Trophoblast cell (in vitro differentiated cells and primary cell): ENCODE data around the gene LONP2.

Source experiments
- DNase-seq, 2 donors: peaks; one replicate each; pipeline ENCODE4 v3.0.0-alpha.2; 2016
- H2AFZ ChIP-seq: 2 replicates; pipeline ENCODE4 v1.6.1; 2013; ENCODE audit warnings: low read length, moderate library complexity, mild to moderate bottlenecking; ENCODE audit not compliant: insufficient read depth, poor library complexity
- H2AK5ac ChIP-seq: 2 replicates; pipeline ENCODE4 v1.6.1; 2013; ENCODE audit warnings: mild to moderate bottlenecking, low read length
- H2BK120ac ChIP-seq: 2 replicates; pipeline ENCODE4 v1.6.1; 2013; ENCODE audit warnings: low read length, mild to moderate bottlenecking, moderate library complexity; ENCODE audit not compliant: insufficient read depth, poor library complexity
- H2BK12ac ChIP-seq: 2 replicates; pipeline ENCODE4 v1.6.1; 2013; ENCODE audit warnings: mild to moderate bottlenecking, low read length, moderate library complexity
- H2BK5ac ChIP-seq: 2 replicates; pipeline ENCODE4 v1.6.1; 2013; ENCODE audit warnings: low read length, low read depth, moderate library complexity, mild to moderate bottlenecking; ENCODE audit not compliant: poor library complexity
- H3K14ac ChIP-seq: 2 replicates; pipeline ENCODE4 v1.6.1; 2013; ENCODE audit warnings: mild to moderate bottlenecking, low read length
- H3K18ac ChIP-seq: 2 replicates; pipeline ENCODE4 v1.6.1; 2013; ENCODE audit warnings: mild to moderate bottlenecking, low read length
- H3K23ac ChIP-seq: 2 replicates; pipeline ENCODE4 v1.6.1; 2013; ENCODE audit warnings: low read length
- H3K27ac ChIP-seq: 2 replicates; pipeline ENCODE4 v1.5.1; 2013; ENCODE audit warnings: low read depth, mild to moderate bottlenecking, inconsistent platforms, low read length, moderate library complexity
- H3K27me3 ChIP-seq: 2 replicates; pipeline ENCODE4 v1.6.1; 2013; ENCODE audit warnings: inconsistent platforms, mild to moderate bottlenecking, low read length, moderate library complexity; ENCODE audit not compliant: insufficient read depth
- H3K36me3 ChIP-seq, 2 experiments: 1 replicate in 1 of 2; 2 replicates in 1 of 2; pipeline ENCODE4 v1.6.1; 2013; ENCODE audit warnings: low read length in 2 of 2, mild to moderate bottlenecking in 2 of 2, moderate library complexity in 1 of 2; ENCODE audit not compliant: insufficient read depth in 2 of 2, control insufficient read depth in 1 of 2
- H3K4ac ChIP-seq: 2 replicates; pipeline ENCODE4 v1.6.1; 2013; ENCODE audit warnings: low read depth, mild to moderate bottlenecking, low read length, moderate library complexity
- H3K4me1 ChIP-seq, 2 experiments: 1 replicate in 1 of 2; 2 replicates in 1 of 2; pipeline ENCODE4 v1.6.1; 2013; ENCODE audit warnings: low read length in 2 of 2, mild to moderate bottlenecking in 2 of 2, moderate library complexity in 1 of 2; ENCODE audit not compliant: insufficient read depth in 2 of 2, control insufficient read depth in 1 of 2
- H3K4me2 ChIP-seq: 2 replicates; pipeline ENCODE4 v1.6.1; 2013; ENCODE audit warnings: inconsistent platforms, mild to moderate bottlenecking, low read length, moderate library complexity
- H3K4me3 ChIP-seq: 2 replicates; pipeline ENCODE4 v1.5.1; 2013; ENCODE audit warnings: mild to moderate bottlenecking, low read depth, low read length, inconsistent platforms
- H3K79me1 ChIP-seq: one replicate; pipeline ENCODE4 v1.6.1; 2013; ENCODE audit warnings: low read length
- H3K79me2 ChIP-seq: 2 replicates; pipeline ENCODE4 v1.6.1; 2013; ENCODE audit warnings: low read length, mild to moderate bottlenecking; ENCODE audit not compliant: control insufficient read depth, insufficient read depth, poor library complexity
- H3K9ac ChIP-seq: 2 replicates; pipeline ENCODE4 v1.6.1; 2013; ENCODE audit warnings: mild to moderate bottlenecking, low read length
- H3K9me3 ChIP-seq: 2 replicates; pipeline ENCODE4 v1.6.1; 2013; ENCODE audit warnings: low read depth, mild to moderate bottlenecking, control low read depth, inconsistent platforms, low read length; ENCODE audit not compliant: insufficient read depth
- H4K12ac ChIP-seq: 2 replicates; pipeline ENCODE4 v1.6.1; 2013; ENCODE audit warnings: low read depth, mild to moderate bottlenecking, low read length, moderate library complexity
- H4K8ac ChIP-seq: 2 replicates; pipeline ENCODE4 v1.6.1; 2013; ENCODE audit warnings: low read depth, mild to moderate bottlenecking, low read length, moderate library complexity
- H4K91ac ChIP-seq: one replicate; pipeline ENCODE4 v1.6.1; 2013; ENCODE audit warnings: low read depth, mild to moderate bottlenecking, low read length, moderate library complexity
- WGBS: extraction: QIAGEN DNeasy Blood & Tissue Kit; methylation state at CpG from one replicate; pipeline ENCODE4 v1.1.7; 2013; ENCODE audit warnings: missing lambda C conversion rate; ENCODE audit not compliant: insufficient read length, insufficient coverage; ENCODE audit errors: extremely low coverage; 5-methylcytosine and 5-hydroxymethylcytosine counted together

LONP2 gene

DNA sequence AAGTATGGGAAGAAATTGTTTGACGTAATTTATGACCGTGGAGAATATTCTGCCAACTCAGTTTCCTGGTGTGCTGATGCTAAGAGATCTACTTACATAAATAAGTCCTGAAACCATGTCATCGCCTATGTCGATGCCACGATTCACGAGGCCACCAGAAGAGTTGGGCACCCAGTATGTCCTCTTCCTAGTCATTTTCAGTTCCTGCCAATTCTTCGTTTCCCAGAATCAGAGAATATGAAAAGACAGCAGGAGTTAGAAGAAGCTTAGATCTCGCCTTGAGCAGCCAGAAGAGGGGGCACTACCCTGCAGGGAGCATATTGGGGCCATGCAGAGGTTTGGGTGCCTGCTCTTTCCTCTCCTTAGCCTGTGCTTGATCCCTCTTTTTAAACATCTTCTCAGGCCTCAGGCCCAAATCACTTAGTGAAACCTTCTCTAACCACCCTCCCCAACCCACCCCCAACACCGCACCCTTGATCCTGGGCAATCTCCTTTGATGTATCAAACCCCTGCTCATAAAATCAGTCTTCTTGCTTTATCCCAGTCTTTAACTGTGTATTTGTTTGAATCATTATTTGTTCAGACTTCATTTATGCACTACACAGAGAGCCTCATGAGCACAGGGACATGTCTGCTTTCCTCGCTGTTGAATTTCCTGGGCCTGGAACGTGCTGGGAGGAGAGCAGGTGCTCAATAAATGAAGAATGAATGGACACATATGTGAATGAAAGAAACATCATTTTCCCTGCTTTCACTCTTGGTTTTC lies 12.2 kb upstream of the LONP2 start:
- H3K23ac ChIP-seq = no peak overlapping the region
- H2BK5ac ChIP-seq = no peak overlapping the region
- no peaks in the 10 kb centered on the region for H3K79me2 ChIP-seq
- H3K14ac ChIP-seq = no peak overlapping the region
- H2BK120ac ChIP-seq = no peak overlapping the region
- no peaks in the 10 kb centered on the region for H3K9me3 ChIP-seq
- H3K27ac ChIP-seq = no peak overlapping the region
- H2AFZ ChIP-seq = no peak overlapping the region
- no peaks in the 10 kb centered on the region for H3K36me3 ChIP-seq
- no peak overlapping the region for H4K12ac ChIP-seq
- H3K4me1 ChIP-seq = no peaks in the 10 kb centered on the region
- no peaks in the 10 kb centered on the region for H3K27me3 ChIP-seq
- no peak overlapping the region for H3K4me3 ChIP-seq
- H4K8ac ChIP-seq = no peak overlapping the region
- WGBS = 100% methylated on average over 1 of the region's 11 CpGs
- no peak overlapping the region for H3K4me2 ChIP-seq
- H2BK12ac ChIP-seq = no peak overlapping the region
- no peak overlapping the region for H3K18ac ChIP-seq
- no peak overlapping the region for H3K4ac ChIP-seq
- no peaks in the 10 kb centered on the region for H3K79me1 ChIP-seq
- H2AK5ac ChIP-seq = no peak overlapping the region
- peak in 1 of 2 donors; percentile 8 for DNase-seq
- H4K91ac ChIP-seq = no peak overlapping the region
- no peak overlapping the region for H3K9ac ChIP-seq

GRCh38 chr16:48232493-48233040 lies 11.5 kb upstream of the LONP2 start:
- Histone ChIP-seq H3K4me3 (no peak overlapping the region), H3K27ac (no peak overlapping the region), H4K91ac (no peak overlapping the region), H3K27me3 (no peaks in the 10 kb centered on the region), H2BK120ac (no peak overlapping the region), H3K4me2 (no peak overlapping the region), H2AFZ (no peak overlapping the region), H2BK12ac (no peak overlapping the region), H4K12ac (no peak overlapping the region), H3K79me2 (no peaks in the 10 kb centered on the region), H3K4ac (no peak overlapping the region), H2BK5ac (no peak overlapping the region), H4K8ac (no peak overlapping the region), H3K79me1 (no peaks in the 10 kb centered on the region), H3K9ac (no peak overlapping the region), H3K14ac (no peak overlapping the region), H3K9me3 (no peaks in the 10 kb centered on the region), H3K4me1 (no peaks in the 10 kb centered on the region), H3K18ac (no peak overlapping the region), H3K36me3 (no peaks in the 10 kb centered on the region), H2AK5ac (no peak overlapping the region), H3K23ac (no peak overlapping the region)
- DNase-seq = no peak
- no CpG with 5 or more reads among the region's 2 CpGs for WGBS

DNA sequence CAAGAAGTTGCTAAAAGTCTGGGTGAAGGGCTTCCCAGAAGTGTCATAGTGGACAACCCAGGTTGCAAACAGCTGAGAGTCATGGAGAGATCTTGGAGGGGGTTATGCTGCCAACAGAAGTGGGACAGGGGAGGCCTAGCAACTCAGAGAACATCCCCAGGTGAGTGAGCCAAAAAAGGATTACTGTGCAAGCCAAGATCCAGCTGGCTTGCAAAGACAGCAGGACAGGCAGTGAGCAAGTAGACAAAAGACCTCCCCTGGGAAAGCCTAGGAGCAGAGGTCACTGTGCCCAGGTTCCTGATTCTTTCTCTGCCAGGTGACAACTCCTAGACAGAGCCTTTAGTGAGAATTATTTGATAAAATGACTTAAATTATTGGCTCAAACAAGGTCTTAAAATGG lies 9.5 kb upstream of the LONP2 start:
- Histone ChIP-seq H3K23ac (no peak overlapping the region), H3K9me3 (no peaks in the 10 kb centered on the region), H3K4me1 (no peaks in the 10 kb centered on the region), H3K18ac (no peak overlapping the region), H2BK5ac (no peak overlapping the region), H4K12ac (no peak overlapping the region), H3K79me2 (no peaks in the 10 kb centered on the region), H3K79me1 (no peaks in the 10 kb centered on the region), H2BK120ac (no peak overlapping the region), H2AK5ac (no peak overlapping the region), H3K36me3 (no peaks in the 10 kb centered on the region), H4K91ac (no peak overlapping the region), H3K27ac (no peak overlapping the region), H2BK12ac (no peak overlapping the region), H3K4me2 (no peak overlapping the region), H3K4me3 (no peak overlapping the region), H3K14ac (no peak overlapping the region), H3K4ac (no peak overlapping the region), H2AFZ (no peak overlapping the region), H4K8ac (no peak overlapping the region), H3K27me3 (no peaks in the 10 kb centered on the region), H3K9ac (no peak overlapping the region)
- DNase-seq = no peak

GRCh38 chr16:48235058-48235555 lies 9.0 kb upstream of the LONP2 start:
- Histone ChIP-seq H3K36me3 (no peaks in the 10 kb centered on the region), H3K23ac (no peak overlapping the region), H2BK5ac (no peak overlapping the region), H2BK12ac (no peak overlapping the region), H4K91ac (no peak overlapping the region), H3K27me3 (no peaks in the 10 kb centered on the region), H2AFZ (no peak overlapping the region), H4K12ac (no peak overlapping the region), H3K9ac (no peak overlapping the region), H2AK5ac (no peak overlapping the region), H3K4me1 (no peaks in the 10 kb centered on the region), H4K8ac (no peak overlapping the region), H3K4me2 (no peak overlapping the region), H3K9me3 (no peaks in the 10 kb centered on the region), H3K79me2 (no peaks in the 10 kb centered on the region), H2BK120ac (no peak overlapping the region), H3K4me3 (no peak overlapping the region), H3K4ac (no peak overlapping the region), H3K14ac (no peak overlapping the region), H3K27ac (no peak overlapping the region), H3K18ac (no peak overlapping the region), H3K79me1 (no peaks in the 10 kb centered on the region)
- WGBS = no CpG with 5 or more reads among the region's 6 CpGs
- peak in 1 of 2 donors; percentile 5 for DNase-seq
